DMS53 treated with DMSO at 0.1 percent for 48 hours (cell line): Measurements from ENCODE around the gene OPCML.

ENCODE experiments used
- DNase-seq: peaks from one replicate; lab custom pipeline; 2025; ENCODE audit not compliant: unreplicated experiment; lab: John Stamatoyannopoulos, UW

The OPCML gene

GRCh38 chr11:132865623-132866022, 666.7 kb downstream of the OPCML start:
- no peak for DNase-seq

- no peak for DNase-seq
Observed at GRCh38 chr11:132864811-132865576, 667.3 kb downstream of the OPCML start.

DNA sequence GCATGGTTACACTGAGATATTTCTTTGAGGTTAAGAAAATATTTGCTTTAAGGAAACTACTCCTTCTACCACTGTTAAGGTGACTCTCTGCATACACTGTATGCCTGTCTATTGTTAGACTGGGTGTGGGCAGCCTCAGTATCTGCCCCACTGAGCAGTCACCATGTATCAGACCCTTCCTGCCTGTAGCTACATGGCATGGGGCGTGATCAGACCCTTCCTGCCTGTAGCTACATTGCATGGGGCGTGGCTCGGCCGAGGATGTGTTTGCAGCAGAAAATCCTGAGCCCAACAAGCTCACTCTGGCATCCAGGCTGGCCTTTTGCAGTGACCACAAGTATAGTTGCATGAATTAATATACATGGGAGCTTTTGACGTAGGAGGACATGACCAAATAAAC, 669.4 kb downstream of the OPCML start:
- DNase-seq = no peak

- no peak for DNase-seq
Observed at GRCh38 chr11:132862137-132862536, 670.2 kb downstream of the OPCML start.

DNA sequence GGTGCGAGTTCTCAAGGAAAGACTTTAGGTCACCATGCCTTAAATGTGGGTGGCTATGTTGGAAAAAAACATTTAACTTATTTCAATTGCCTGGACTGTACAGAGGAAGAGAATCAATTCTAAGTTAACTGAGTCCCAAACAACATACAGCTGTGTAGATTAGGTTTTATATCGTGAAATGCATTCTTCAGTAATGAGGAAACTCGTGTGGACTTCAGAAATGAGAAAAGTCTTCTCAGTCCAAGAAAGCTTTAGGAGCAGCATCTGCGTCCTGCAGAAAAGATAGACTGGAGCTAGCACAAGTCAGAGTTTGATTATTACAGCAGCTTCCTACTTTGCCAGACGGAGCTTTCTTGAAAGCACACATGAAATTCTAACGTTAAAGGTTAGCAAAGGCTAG, 673.0 kb downstream of the OPCML start:
- DNase-seq = no peak

DNA sequence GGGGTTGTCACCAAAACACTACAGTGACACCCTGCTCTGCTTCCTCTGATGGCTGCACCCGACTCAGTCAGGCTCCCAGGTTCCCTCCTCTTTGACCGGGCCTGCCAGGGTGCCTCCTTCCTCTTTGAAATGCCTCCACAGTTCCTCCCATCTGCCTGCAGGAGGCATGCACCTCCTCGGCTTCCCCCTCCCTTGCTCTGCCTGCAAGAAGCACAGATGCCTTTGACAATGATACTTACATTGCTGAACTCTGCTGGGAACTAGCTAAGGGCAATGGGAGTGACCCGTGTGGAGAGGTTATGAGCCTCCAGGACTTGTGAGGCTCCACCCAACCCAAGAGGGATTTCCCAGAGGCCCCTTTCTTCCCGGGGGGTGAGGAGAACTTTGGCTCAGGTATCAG, 674.1 kb downstream of the OPCML start:
- no peak for DNase-seq

- no peak for DNase-seq
Observed at GRCh38 chr11:132856032-132856431, 676.3 kb downstream of the OPCML start.

DNA sequence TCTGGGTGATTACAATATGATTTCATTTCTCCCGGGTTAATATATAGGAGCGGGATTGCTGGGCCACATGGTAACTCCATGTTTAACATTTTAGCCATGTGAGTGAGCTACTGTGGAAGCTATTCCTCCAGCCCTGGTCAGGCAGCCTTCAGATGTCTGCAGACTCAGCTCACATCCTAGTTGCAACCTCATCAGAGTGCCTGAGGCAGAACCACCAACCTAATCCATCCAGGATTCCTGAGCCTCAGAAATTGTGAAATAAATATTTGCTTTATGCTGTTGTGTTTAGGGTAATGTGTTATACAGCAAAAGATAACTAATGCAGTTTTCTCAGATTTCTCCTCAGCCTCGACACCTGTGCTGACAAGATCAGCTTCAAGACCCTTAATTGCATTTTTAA, 676.8 kb downstream of the OPCML start:
- no peak for DNase-seq

DNA sequence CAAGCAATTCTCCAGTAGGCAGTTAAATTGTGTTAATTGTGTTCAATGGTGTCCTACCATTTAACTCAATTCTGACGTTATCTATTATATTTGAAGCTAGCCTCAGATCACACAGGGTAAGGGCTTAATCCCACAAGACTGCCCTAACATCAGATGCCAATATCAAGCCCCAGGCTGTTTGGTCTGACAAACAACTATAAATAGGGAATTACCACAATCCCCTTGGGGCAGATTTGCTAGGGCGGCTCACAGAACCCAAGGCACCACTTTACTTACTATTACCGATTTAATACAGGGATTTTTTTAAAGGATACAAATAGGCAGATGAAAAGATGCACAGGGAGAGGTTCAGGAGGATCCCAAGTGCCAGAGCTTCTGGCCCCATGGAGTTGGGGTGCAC, 678.4 kb downstream of the OPCML start:
- no peak for DNase-seq

DNA sequence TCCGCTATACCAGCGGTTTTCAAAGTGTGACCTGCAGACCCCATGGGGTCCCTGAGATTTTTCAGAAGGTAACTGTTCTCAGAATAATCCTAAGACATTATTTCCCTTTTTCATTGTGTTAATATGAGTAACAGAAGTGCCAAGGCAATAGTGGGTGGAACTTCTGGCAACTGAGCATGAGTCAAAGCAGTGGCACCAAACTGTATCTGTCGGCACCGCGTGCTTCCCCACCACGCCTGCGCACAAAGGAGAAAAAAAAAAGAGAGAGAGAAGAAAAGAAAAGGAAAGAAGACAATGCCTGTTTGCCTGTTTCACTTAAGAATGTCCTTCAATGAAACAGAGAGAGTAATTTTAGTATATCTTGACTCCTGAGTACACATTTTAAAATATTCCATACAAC, 679.9 kb downstream of the OPCML start:
- DNase-seq = no peak

GRCh38 chr11:132851247-132851646, 681.1 kb downstream of the OPCML start:
- no peak for DNase-seq

DNA sequence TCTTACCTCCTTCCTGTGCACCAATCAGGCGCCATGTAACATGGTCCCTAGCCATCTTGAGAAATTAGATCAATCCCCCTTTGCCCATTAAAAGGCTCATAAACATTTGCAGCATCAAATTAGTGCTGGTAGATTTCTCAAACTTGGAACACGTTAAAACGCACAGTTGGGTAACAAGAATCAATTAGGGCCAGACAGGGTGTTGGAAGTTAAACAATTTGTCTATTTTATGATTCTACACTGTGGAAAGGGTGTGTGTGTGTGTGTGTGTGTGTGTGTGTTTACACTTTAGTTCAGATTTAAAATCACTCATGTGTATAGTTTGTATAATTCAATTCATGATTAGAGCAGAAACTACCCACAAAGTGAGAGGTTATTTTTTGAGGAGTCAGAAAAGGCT, 682.0 kb downstream of the OPCML start:
- DNase-seq = no peak

DNA sequence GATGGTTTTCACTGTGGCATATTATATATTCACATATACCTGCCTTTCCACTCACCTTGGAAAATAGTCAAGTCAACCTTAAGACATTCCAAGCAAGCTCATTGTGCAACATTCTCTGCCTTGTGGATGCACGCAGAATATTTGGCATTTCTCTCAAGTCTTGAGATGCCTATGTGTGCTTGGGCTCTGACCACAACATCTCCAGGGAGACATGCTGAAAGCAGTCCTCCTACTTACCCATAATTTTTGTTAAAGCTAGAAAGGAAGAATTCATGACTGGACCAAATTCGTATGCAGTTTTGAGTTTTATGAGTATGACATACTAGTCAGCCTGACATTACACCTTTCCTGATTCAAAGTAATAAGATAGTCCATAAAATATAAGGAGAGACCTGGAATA, 684.0 kb downstream of the OPCML start:
- DNase-seq = no peak

DNA sequence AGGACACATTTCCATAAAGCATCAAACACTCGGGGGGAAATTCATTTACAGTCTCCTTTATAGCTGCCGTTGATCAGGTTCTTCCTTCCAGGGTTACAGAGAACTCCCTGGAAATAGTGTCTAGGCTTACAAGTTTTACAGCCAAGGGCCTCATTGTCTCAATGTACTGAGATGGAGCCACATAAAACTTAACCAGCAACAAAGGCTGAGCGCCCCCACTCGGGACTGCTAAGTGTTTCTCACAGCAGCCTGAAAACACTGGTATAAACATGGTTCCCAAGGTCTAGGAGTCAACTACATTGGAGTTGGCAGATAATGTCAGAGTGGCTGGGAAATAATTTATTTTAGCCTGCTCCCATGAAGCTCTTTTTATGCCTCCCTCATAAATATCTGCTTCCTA, 686.2 kb downstream of the OPCML start:
- no peak for DNase-seq

DNA sequence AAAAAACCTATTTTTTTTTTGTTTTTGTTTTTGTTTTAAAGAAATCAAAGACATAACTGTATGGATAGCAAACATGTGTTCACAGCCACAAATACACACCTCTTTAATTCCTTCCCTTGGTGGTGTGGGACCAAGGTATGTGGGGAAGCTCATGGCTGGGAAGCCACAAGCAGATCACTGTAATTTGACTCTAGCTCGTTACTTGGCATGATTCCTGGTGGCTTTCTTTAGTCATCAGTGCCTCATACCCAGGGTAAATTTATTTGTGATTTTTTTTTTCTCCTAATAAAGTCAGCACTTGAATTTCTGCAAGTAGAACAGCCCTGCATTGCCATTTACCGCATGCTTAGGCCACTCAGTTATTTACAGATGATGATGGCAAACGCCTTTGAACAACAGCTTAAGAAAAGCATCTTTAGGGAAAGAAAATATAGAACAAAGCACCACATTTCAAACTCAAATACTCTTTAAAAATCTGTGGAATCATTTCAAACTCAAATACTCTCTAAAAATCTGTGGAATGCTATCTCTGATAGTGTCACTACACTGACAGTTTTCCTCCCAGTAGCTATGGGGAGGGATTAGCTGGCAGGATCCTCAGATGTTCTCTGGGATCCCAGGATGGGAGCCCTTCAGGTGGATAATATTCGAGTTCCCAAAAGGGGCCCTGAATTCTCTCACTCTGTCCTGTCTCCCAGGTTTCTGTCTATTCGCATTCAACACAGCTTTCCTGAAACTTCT, 687.2 kb downstream of the OPCML start:
- DNase-seq = no peak

DNA sequence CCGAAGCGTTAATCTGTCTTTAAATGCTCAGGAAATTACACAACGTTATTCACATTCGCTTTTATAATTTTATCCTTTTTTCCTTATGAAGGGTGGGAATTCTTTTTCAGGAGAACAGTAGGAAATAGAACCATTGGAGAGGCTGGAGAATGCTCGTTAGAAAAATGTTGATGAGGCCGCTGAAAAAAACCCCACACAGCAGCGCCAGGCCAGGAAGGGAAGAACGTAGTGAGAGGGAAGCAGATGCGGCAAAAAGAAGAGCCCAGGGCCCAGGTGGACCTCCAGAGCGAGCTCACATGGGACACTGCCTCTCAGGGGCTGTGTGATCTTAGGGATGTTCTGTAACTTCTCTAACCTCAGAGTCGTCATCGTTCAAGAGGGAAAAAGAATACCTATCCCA, 691.6 kb downstream of the OPCML start:
- no peak for DNase-seq

DNA sequence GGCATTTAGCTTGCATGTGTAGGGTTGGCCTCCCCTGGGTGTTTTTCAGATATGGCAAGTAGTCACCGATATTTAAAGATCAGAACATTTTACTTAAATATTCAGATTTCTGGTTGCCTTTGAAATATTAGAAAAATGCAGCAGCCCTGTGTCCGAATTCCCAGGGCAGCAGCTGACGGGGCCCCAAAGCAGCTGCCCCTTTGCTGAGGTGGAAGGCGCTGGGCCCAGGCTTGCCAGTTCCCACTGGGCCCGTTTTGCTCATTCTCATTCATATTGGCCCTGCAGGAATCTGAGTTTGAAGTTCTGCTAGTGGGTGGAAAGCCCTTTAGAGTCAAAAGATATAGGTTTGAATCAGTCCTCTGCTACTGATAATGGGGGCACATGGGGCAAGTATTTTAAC, 692.1 kb downstream of the OPCML start:
- DNase-seq = no peak

- DNase-seq = no peak
Observed at GRCh38 chr11:132839236-132839945, 692.9 kb downstream of the OPCML start.

GRCh38 chr11:132838627-132839026, 693.7 kb downstream of the OPCML start:
- DNase-seq = no peak

DNA sequence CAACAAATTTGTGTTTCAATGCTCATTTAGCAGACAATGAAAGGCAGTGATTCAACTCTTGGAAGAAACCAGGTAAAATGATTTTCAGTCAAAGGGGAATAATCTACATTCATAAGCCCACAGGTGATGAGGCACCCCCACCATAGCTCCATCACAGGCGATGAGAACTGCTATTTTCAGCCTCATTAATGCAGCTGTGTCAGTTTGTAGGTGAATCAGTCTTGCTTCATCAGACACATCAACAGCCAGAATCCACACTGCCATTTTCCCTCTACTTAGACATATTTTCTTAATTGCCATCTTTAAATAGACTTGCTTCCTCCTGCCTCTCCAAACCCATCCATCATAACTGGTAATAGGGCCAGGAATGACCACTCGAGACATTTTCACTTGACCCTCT, 701.0 kb downstream of the OPCML start:
- no peak for DNase-seq

DNA sequence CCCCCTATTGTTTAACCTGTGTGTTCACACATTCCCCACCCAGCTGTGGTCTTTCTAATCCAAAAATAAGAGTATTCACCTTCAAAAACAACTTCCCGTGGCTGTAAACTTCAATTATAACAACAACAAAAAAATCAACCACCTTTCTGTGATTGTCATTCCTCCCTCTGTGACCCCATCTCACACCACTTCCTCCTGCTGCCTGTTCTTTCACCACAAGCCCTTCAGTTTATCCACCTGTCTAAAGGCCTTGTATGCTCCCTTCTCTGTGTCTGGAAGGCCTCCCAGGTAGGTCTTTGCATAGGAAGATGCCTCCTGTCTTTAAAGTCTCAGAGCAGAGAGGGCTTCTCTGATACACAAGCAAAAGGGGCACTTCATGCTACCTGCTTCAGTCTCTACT, 707.7 kb downstream of the OPCML start:
- DNase-seq = no peak

GRCh38 chr11:132822276-132822675, 710.0 kb downstream of the OPCML start:
- DNase-seq = no peak
